Astrocyte of the spinal cord (primary cell): ENCODE measurements around the gene OBI1.

Experiments
- DNase-seq: peaks from one replicate; pipeline ENCODE4 v3.0.0; 2011; ENCODE audit warnings: low read depth, low spot score
- H3K4me3 ChIP-seq: 2 replicates; pipeline ENCODE4 v1.5.1; 2011; ENCODE audit warnings: low read depth, mild to moderate bottlenecking, low read length, moderate library complexity
- CTCF ChIP-seq: IDR thresholded peaks from 2 replicates; pipeline ENCODE4 v1.5.1; 2012; ENCODE audit warnings: low read depth, mild to moderate bottlenecking, low read length, inconsistent platforms
- in situ Hi-C: cut with HindIII; loops from 2 replicates; pipeline ENCODE4 v1.10.0; 2017; ENCODE audit warnings: low sequenced_read_pairs

Gene OBI1

GRCh38 chr13:78660495-78660857 lies 1.5 kb upstream of the OBI1 start:
- in situ Hi-C loops: no loop called here
- no peak for TF ChIP-seq CTCF
- no peak for DNase-seq
- peak overlapping the region; percentile 91 for H3K4me3 ChIP-seq

GRCh38 chr13:78659732-78660494 lies 958 bp upstream of the OBI1 start:
- TF ChIP-seq CTCF: no peak
- in situ Hi-C loops: no loop called here
- peak overlapping the region; percentile 91 for H3K4me3 ChIP-seq
- DNase-seq: peak; percentile 9

DNA sequence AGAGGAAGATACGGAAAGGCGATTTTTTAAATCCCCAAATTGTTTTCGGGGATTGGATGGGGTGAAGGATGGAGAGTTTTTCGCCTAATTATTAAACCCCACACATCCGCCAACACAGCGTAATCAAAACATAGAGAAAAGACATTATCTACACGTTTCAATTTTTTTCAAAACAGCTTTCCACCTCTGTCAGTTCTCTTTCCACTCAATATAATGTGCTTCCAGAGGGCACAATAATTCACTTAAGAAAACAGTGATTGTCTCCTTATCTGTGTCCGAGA lies 435 bp upstream of the OBI1 start:
- no peak for DNase-seq
- H3K4me3 ChIP-seq: peak overlapping the region; percentile 91
- TF ChIP-seq CTCF: no peak
- in situ Hi-C loops: no loop called here

DNA sequence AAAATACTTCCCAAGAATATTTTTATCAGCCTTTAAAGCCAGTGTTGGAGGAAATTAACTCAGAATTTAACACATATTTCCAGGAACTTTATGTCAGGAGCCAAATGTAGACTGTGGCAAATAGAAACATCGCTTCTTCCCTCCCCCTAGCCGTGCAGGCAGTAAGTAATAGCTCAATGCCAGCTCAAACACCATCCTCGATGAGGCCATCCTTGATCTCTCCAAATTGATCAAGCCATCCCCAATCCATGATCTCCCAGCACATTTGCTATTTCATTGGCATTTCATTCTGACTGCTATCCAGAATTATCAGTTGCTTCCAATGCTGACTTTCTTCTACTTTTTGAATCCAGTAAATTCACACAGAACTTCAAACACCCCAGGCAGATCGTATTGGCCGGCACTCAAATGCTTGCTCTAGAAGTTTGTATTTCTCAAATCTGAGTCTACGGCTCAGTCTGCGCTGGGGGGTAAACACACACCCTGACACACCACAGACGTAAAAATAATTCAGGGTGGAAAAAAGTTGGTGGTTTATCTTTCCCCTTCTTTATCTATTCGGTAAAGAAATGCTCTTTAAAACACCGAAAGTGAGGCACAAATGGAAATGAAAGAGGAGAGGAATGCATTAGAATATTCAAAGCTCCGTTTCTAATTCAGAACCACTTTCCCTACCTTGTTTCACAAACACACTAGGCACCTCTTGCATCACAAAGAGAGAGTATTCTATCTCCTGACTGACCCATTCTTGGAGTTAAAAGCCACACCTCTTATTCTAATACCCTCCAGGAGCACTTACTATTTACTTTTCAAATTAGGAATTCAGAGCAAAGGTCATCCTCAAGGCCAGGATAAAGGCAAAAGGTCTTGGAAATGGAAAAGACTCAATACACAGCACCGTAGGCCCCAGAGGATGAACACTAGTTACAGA lies 991 bp downstream of the OBI1 start:
- in situ Hi-C loops: no loop called here
- peak; percentile 17 for DNase-seq
- peak overlapping the region; percentile 91 for H3K4me3 ChIP-seq
- TF ChIP-seq CTCF: no peak

DNA sequence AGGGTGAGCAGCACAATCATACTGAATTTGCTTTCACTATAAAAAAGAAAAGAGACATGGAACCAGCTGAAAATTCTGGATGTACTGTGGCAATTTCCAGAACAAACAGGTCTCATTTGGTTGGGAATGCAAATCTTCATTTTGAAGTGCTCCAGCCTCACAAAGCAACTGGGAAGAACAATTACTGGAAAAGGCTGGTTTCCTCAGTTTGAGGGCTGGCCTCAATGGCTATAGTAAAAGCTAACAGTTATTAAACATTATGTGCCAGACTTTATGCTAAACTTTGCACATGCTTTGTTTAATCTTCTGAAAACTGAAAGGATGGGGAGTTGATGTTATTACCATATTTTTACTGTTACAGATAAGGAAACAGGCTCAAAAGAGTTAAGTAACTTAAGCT lies 3.0 kb downstream of the OBI1 start:
- no peak overlapping the region for H3K4me3 ChIP-seq
- no peak for TF ChIP-seq CTCF
- DNase-seq: no peak
- in situ Hi-C loops: no loop called here

GRCh38 chr13:78655007-78655406 lies 3.9 kb downstream of the OBI1 start:
- no peak for DNase-seq
- no peak overlapping the region for H3K4me3 ChIP-seq
- no peak for TF ChIP-seq CTCF
- in situ Hi-C loops: no loop called here
